HepG2 (cell line): ENCODE data around the gene RBM45. TPM values are rescaled to one million over a fixed set of nuclear protein-coding genes. Genes with fewer than 3 reads are reported as not detected.

Experiments
- CREBL2 ChIP-seq: sonication (generic); formaldehyde crosslinking; IDR thresholded peaks from 2 replicates; pipeline ENCODE4 v1.8.1; 2023; ENCODE audit warnings: missing genetic modification reagents, mild to moderate bottlenecking, borderline replicate concordance
- FOXP1 ChIP-seq, 2 experiments: fragments of 450-650 bp in 1 of 2; IDR thresholded peaks; 2 replicates each; pipeline ENCODE4 v1.6.1; 2017 to 2018; ENCODE audit warnings: antibody characterized with exemption in 1 of 2
- HHEX ChIP-seq: IDR thresholded peaks from 2 replicates; pipeline ENCODE4 v1.6.1; 2016; ENCODE audit warnings: control low read depth
- KAT8 ChIP-seq: IDR thresholded peaks from 2 replicates; pipeline ENCODE4 v1.6.1; 2016; ENCODE audit warnings: missing genetic modification reagents, missing compliant biosample characterization
- KLF9 ChIP-seq: IDR thresholded peaks from 2 replicates; pipeline ENCODE4 v1.6.1; 2016; ENCODE audit warnings: low read depth
- KMT2B ChIP-seq: IDR thresholded peaks from 2 replicates; pipeline ENCODE4 v1.6.1; 2016; ENCODE audit warnings: missing genetic modification reagents, missing compliant biosample characterization
- MAFK ChIP-seq, 2 experiments: IDR thresholded peaks in 1 of 2; conservative IDR thresholded peaks in 1 of 2; 2 replicates each; pipeline ENCODE4 v1.6.1; 2011; ENCODE audit warnings: improper control_type of control experiment in 2 of 2, low read length in 2 of 2
- MLLT10 ChIP-seq: sonication (generic); formaldehyde crosslinking; IDR thresholded peaks from 2 replicates; pipeline ENCODE4 v1.4.0; 2020; ENCODE audit warnings: missing genetic modification reagents
- MTERF4 ChIP-seq: sonication (generic); formaldehyde crosslinking; IDR thresholded peaks from 2 replicates; pipeline ENCODE4 v1.8.0; 2023; ENCODE audit warnings: mild to moderate bottlenecking, missing genetic modification reagents
- MYC ChIP-seq: sonication (generic); formaldehyde crosslinking; IDR thresholded peaks from 2 replicates; pipeline ENCODE4 v1.9.0; 2021; ENCODE audit warnings: missing genetic modification reagents, borderline replicate concordance
- NR2F6 ChIP-seq, 2 experiments: IDR thresholded peaks; 2 replicates each; pipeline ENCODE4 v1.6.1; 2016; ENCODE audit warnings: antibody characterized with exemption in 1 of 2, mild to moderate bottlenecking in 1 of 2
- REPIN1 ChIP-seq: sonication (generic); formaldehyde crosslinking; IDR thresholded peaks from 2 replicates; pipeline ENCODE4 v1.8.0; 2022; ENCODE audit warnings: missing genetic modification reagents, low read depth, mild to moderate bottlenecking, borderline replicate concordance
- RXRB ChIP-seq: IDR thresholded peaks from 2 replicates; pipeline ENCODE4 v1.6.1; 2016; ENCODE audit warnings: borderline replicate concordance, missing genetic modification reagents, missing compliant biosample characterization
- SMYD3 ChIP-seq: sonication (generic); formaldehyde crosslinking; IDR thresholded peaks from 2 replicates; pipeline ENCODE4 v1.8.1; 2023; ENCODE audit warnings: mild to moderate bottlenecking, missing genetic modification reagents
- TBL1XR1 ChIP-seq: fragments of 150-350 bp; IDR thresholded peaks from 2 replicates; pipeline ENCODE4 v1.6.1; 2014; ENCODE audit warnings: borderline replicate concordance, low read length; ENCODE audit not compliant: partially characterized antibody
- ZC3H4 ChIP-seq: sonication (generic); formaldehyde crosslinking; IDR thresholded peaks from 2 replicates; pipeline ENCODE4 v1.4.0; 2020; ENCODE audit warnings: missing genetic modification reagents, borderline replicate concordance
- ZFP41 ChIP-seq: sonication (generic); formaldehyde crosslinking; IDR thresholded peaks from 2 replicates; pipeline ENCODE4 v1.4.0; 2020; ENCODE audit warnings: mild to moderate bottlenecking, missing genetic modification reagents, borderline replicate concordance
- ZFX ChIP-seq: sonication (generic); formaldehyde crosslinking; IDR thresholded peaks from 2 replicates; pipeline ENCODE4 v1.4.0; 2020; ENCODE audit warnings: mild to moderate bottlenecking, low read depth, missing genetic modification reagents, moderate library complexity
- ZNF256 ChIP-seq: sonication (generic); formaldehyde crosslinking; conservative IDR thresholded peaks from 2 replicates; pipeline ENCODE4 v1.4.0; 2020; ENCODE audit warnings: missing genetic modification reagents
- ZNF331 ChIP-seq: sonication (generic); formaldehyde crosslinking; IDR thresholded peaks from 2 replicates; pipeline ENCODE4 v1.4.0; 2020; ENCODE audit warnings: missing genetic modification reagents
- ZNF343 ChIP-seq: sonication (generic); formaldehyde crosslinking; IDR thresholded peaks from 2 replicates; pipeline ENCODE4 v1.4.0; 2020; ENCODE audit warnings: mild to moderate bottlenecking, missing genetic modification reagents
- ZNF484 ChIP-seq: sonication (generic); formaldehyde crosslinking; IDR thresholded peaks from 2 replicates; pipeline ENCODE4 v1.5.1; 2020; ENCODE audit warnings: mild to moderate bottlenecking, low read depth, missing genetic modification reagents, borderline replicate concordance
- ZNF543 ChIP-seq: sonication (generic); formaldehyde crosslinking; IDR thresholded peaks from 2 replicates; pipeline ENCODE4 v1.4.0; 2020; ENCODE audit warnings: mild to moderate bottlenecking, missing genetic modification reagents
- ZNF614 ChIP-seq: IDR thresholded peaks from 2 replicates; pipeline ENCODE4 v1.6.1; 2018; ENCODE audit warnings: missing biosample characterization, missing genetic modification reagents, inconsistent platforms, borderline replicate concordance
- ZNF841 ChIP-seq: sonication (generic); formaldehyde crosslinking; IDR thresholded peaks from 2 replicates; pipeline ENCODE4 v1.8.1; 2023; ENCODE audit warnings: missing genetic modification reagents, borderline replicate concordance
- polyA plus RNA-seq, 8 experiments: library from polyadenylated mRNA; depleted of rRNA in 3 of 8; stranded (reverse) in 7 of 8; unstranded in 1 of 8; fragments of >200 nt; fragmentation: Illumina TruSeq in 4 of 8; extraction: Trizol in 4 of 8; gene quantifications; 2 replicates each; pipeline versions ENCODE4 v1.2.1 to v1.2.3, GENCODE V29; 2011 to 2016; ENCODE audit warnings: low read depth in 4 of 8, missing spikeins in 1 of 8, mixed read lengths in 1 of 8; ENCODE audit not compliant: insufficient read depth in 1 of 8
- total RNA-seq, 5 experiments: library from RNA; depleted of rRNA; stranded (reverse); fragments of >200 nt; fragmentation: Illumina TruSeq; extraction: Trizol; gene quantifications; 2 replicates each; pipeline ENCODE4 v1.2.3, GENCODE V29; 2016; ENCODE audit warnings: low read depth in 1 of 5
- TF ChIP-seq, protein P1 (sequence below): IDR thresholded peaks from 2 replicates; pipeline ENCODE4 v1.6.1; 2016; ENCODE audit warnings: mild to moderate bottlenecking
- TF ChIP-seq, protein P2 (sequence below): sonication (generic); formaldehyde crosslinking; IDR thresholded peaks from 2 replicates; pipeline ENCODE4 v1.8.1; 2023; ENCODE audit warnings: mild to moderate bottlenecking, missing genetic modification reagents, borderline replicate concordance

RBM45 gene
- total and polyA plus RNA-seq, 2 of the 13 experiments (the other 11 are each of a cell fraction or from before 2014, with no cell fraction given): 5.7 to 25.2 TPM

DNA sequence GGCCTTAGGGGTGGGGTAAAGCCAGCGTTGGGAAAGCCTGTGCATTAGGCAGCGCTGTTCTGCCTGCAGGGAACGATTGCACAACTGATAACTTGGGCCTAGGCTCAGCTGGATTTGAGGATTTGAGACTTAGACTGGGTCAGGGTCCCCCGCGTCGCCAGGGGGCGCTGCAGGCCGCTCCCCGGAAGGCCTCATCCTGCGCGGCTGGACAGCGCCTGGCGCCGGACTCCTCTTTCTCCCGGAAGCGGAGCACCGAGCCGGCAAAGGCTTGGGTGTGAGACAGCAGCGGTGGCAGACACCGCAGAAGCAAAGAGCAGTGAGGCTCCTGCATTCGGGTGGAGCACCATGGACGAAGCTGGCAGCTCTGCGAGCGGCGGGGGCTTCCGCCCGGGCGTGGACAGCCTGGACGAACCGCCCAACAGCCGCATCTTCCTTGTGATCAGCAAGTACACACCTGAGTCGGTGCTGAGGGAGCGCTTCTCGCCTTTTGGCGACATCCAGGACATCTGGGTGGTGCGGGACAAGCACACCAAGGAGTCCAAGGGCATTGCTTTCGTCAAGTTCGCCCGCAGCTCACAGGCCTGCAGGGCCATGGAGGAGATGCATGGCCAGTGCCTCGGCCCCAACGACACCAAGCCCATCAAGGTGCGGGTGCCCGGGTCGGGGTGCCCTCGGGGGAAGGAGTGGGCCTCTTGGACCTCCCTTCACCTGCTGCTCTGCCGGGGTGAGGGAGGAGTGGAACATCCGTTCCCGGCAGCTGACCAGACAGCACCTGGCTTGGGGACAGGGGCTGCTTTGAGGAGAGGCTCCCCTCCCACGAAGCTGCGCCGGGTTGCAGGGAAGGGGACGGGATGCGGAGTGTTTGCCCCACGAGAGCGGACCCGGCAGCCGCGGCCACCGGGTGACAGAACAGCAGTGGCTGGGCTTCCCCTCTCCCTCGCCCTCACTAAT is at the start of gene RBM45 (continued):
- TF ChIP-seq ZNF841 (CRISPR knock-in tag) (0 out of 2 replicates have a peak, but pooled peaks have one; percentile 57), ZFX (peak; percentile 99), MAFK (conservative IDR thresholded peaks at IDR 0.05 in 1 of 2, IDR thresholded peaks at IDR 0.05 in 1 of 2; ENCODE audit: low read length in 2 of 2) (peak in 1 of 2 experiments; percentile 95; a peak in 2 of 4 replicates), KMT2B (CRISPR knock-in tag) (peak; percentile 99), CREBL2 (CRISPR knock-in tag) (0 out of 2 replicates have a peak, but pooled peaks have one; percentile 32), KLF9 (CRISPR knock-in tag) (peak; percentile 91; the same call in 1 of the 2 replicates), ZFP41 (CRISPR knock-in tag) (peak; percentile 34; the same call in 1 of the 2 replicates), MTERF4 (peak; percentile 96), FOXP1 (IDR thresholded peaks at IDR 0.05) (no peak), FOXP1 (CRISPR knock-in tag; IDR thresholded peaks at IDR 0.05) (peak; percentile 42; the same call in 1 of the 2 replicates), RXRB (CRISPR knock-in tag) (peak; percentile 84), MYC (CRISPR knock-in tag) (peak; percentile 84; the same call in 1 of the 2 replicates), TBL1XR1 (peak; percentile 53), ZC3H4 (CRISPR knock-in tag) (no peak; the same call in 1 of the 2 replicates), ZNF543 (peak; percentile 95), HHEX (CRISPR knock-in tag) (no peak), ZNF484 (no peak; the same call in 1 of the 2 replicates), ZNF331 (CRISPR knock-in tag) (peak; percentile 98), ZNF614 (CRISPR knock-in tag) (peak; percentile 98), SMYD3 (CRISPR knock-in tag) (peak; percentile 97), ZNF256 (peak; percentile 55; the same call in 1 of the 2 replicates), MLLT10 (CRISPR knock-in tag) (no peak), NR2F6 (IDR thresholded peaks at IDR 0.05) (no peak), NR2F6 (CRISPR knock-in tag; IDR thresholded peaks at IDR 0.05) (peak; percentile 84), ZNF343 (CRISPR knock-in tag) (peak; percentile 87; the same call in 1 of the 2 replicates), REPIN1 (CRISPR knock-in tag) (peak; percentile 100), KAT8 (CRISPR knock-in tag) (peak; percentile 99)
- TF ChIP-seq, protein P1, sequence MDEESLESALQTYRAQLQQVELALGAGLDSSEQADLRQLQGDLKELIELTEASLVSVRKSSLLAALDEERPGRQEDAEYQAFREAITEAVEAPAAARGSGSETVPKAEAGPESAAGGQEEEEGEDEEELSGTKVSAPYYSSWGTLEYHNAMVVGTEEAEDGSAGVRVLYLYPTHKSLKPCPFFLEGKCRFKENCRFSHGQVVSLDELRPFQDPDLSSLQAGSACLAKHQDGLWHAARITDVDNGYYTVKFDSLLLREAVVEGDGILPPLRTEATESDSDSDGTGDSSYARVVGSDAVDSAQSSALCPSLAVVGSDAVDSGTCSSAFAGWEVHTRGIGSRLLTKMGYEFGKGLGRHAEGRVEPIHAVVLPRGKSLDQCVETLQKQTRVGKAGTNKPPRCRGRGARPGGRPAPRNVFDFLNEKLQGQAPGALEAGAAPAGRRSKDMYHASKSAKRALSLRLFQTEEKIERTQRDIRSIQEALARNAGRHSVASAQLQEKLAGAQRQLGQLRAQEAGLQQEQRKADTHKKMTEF: peak; percentile 99
- TF ChIP-seq, protein P2, sequence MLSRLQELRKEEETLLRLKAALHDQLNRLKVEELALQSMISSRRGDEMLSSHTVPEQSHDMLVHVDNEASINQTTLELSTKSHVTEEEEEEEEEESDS (CRISPR knock-in tag): peak; percentile 95
